Measurements from ENCODE around the gene CEP350.
A peak's percentile ranks its signal among the peaks of the same experiment; 100 is the strongest.

Gene CEP350

GRCh38 chr1:179954493-179955286 lies at the start of gene CEP350:
Gene CEP350, plus strand, starts transcription at chr1:179954810. Its CDS starts 31,372 bp downstream, at chr1:179986182.
- POLR2A ChIA-PET = interaction anchor here (0.5 to 1.0 kb wide), 3 partner anchors 11 to 61 kb away, joined by 3 to 4 read pairs (median 3); no protein-coding TSS in a partner anchor
- CTCF ChIA-PET = interaction anchor here (0.6 to 2.9 kb wide), 7 partner anchors 10 to 872 kb away, joined by 3 to 12 read pairs (median 4); no protein-coding TSS in a partner anchor
- TF ChIP-seq CTCF (IDR thresholded peaks at IDR 0.05; ENCODE audit: control extremely low read depth, extremely low read depth, low read depth, missing control alignments) = no peak
- peak; percentile 90 for DNase-seq (ENCODE audit: extremely low spot score)

- ChIA-PET POLR2A (no interaction called here), CTCF (interaction anchor here (0.9 to 9.5 kb wide), 6 partner anchors 9 to 55 kb away, joined by 3 to 55 read pairs (median 4); no protein-coding TSS in a partner anchor)
Measured at GRCh38 chr1:179910934-179911333, 43.7 kb upstream of the CEP350 start.

GRCh38 chr1:179911812-179912211 lies 42.8 kb upstream of the CEP350 start:
- ChIA-PET POLR2A (no interaction called here), CTCF (interaction anchor here (0.6 to 9.5 kb wide), 11 partner anchors 8 to 36 kb away, joined by 3 to 55 read pairs (median 3); no protein-coding TSS in a partner anchor)
- TF ChIP-seq CTCF (IDR thresholded peaks at IDR 0.05; ENCODE audit: control extremely low read depth, extremely low read depth, low read depth, missing control alignments) = no peak
- no peak for DNase-seq (ENCODE audit: extremely low spot score)

More at GRCh38 chr1:179910934-179911333, 43.7 kb upstream of the CEP350 start:
- TF ChIP-seq CTCF (IDR thresholded peaks at IDR 0.05; ENCODE audit: control extremely low read depth, extremely low read depth, low read depth, missing control alignments) = no peak
- no peak for DNase-seq (ENCODE audit: extremely low spot score)

- DNase-seq (ENCODE audit: extremely low spot score) = no peak
- POLR2A ChIA-PET = interaction anchor here (1.0 kb wide), 1 partner anchor 24 kb away, joined by 7 read pairs; no protein-coding TSS in a partner anchor
- CTCF ChIA-PET = interaction anchor here (0.9 to 1.5 kb wide), 6 partner anchors 10 to 250 kb away, joined by 3 to 5 read pairs (median 4); partner anchors contain the start of gene TOR1AIP1
- no peak for TF ChIP-seq CTCF (IDR thresholded peaks at IDR 0.05; ENCODE audit: control extremely low read depth, extremely low read depth, low read depth, missing control alignments)
Measured at GRCh38 chr1:179917601-179918429, 36.8 kb upstream of the CEP350 start.

- no peak for DNase-seq (ENCODE audit: extremely low spot score)
- CTCF ChIA-PET = interaction anchor here (2.2 to 6.7 kb wide), 2 partner anchors 9 kb away, joined by 8 to 55 read pairs; no protein-coding TSS in a partner anchor
- TF ChIP-seq CTCF (IDR thresholded peaks at IDR 0.05; ENCODE audit: control extremely low read depth, extremely low read depth, low read depth, missing control alignments) = no peak
- POLR2A ChIA-PET = no interaction called here
Measured at GRCh38 chr1:179921472-179921871, 33.1 kb upstream of the CEP350 start.

Data from GM10248 (cell line).